IgD-negative memory B cell (primary cell): ENCODE data around the gene OR13J1. TPM values are rescaled to one million over a fixed set of nuclear protein-coding genes. Genes with fewer than 3 reads are reported as not detected.
A peak's percentile ranks its signal among the peaks of the same experiment; 100 is the strongest.

Experiments used
- H3K27ac Mint-ChIP-seq, 3 donors: one replicate each; pipeline ENCODE4 v1.8.0; 2020 to 2022; ENCODE audit warnings: mild to moderate bottlenecking in 3 of 3, mixed read lengths in 3 of 3, moderate library complexity in 1 of 3
- H3K27me3 Mint-ChIP-seq: one replicate; pipeline ENCODE4 v1.8.0; 2021; ENCODE audit warnings: mixed read lengths
- H3K36me3 Mint-ChIP-seq: one replicate; pipeline ENCODE4 v1.8.0; 2020; ENCODE audit warnings: mild to moderate bottlenecking, mixed read lengths
- H3K4me1 Mint-ChIP-seq, 3 donors: one replicate each; pipeline ENCODE4 v1.8.0; 2020 to 2022; ENCODE audit warnings: mixed read lengths in 3 of 3, mild to moderate bottlenecking in 1 of 3
- H3K4me3 Mint-ChIP-seq, 4 donors: one replicate each; pipeline ENCODE4 v1.8.0; 2020 to 2022; ENCODE audit warnings: mild to moderate bottlenecking in 4 of 4, mixed read lengths in 4 of 4, moderate library complexity in 3 of 4
- H3K9me3 Mint-ChIP-seq, 3 donors: one replicate each; pipeline ENCODE4 v1.8.0; 2020 to 2021; ENCODE audit warnings: mixed read lengths in 3 of 3, mild to moderate bottlenecking in 1 of 3
- polyA plus RNA-seq: library from polyadenylated mRNA; unstranded; fragments of 300-500 nt; fragmentation: Illumina TruSeq; gene quantifications from one replicate; pipeline ENCODE4 v1.2.3, GENCODE V29; 2021

Gene OR13J1
- polyA plus RNA-seq, 1 donor from 2014 or later: not detected

DNA sequence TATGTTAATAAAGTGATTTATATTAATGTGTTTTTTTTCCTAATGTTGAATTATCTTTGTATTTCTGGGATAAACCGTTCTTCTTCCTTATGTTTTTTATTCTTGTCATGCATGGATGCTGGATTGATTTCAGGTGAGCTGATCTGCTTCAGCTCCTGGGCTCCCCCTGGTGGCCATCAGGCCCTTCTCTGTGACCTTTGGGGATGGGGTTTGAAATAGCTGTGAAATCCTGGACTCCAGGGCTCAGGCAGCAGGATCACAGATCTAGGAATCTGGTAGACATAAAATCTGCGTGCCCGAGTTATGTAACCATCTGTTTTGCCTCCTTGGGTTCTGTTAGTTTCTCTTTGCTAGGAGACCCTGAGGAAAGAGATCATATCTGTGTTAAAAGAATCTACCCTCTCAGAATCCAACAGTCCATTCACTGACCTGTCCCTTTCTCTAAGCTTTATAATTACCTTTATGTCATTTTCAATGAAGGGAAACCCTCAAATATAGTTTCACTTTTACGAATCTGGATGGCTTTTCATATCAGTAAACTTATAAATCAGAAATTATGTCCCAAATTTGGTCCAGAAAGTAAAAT lies 12.2 kb upstream of the OR13J1 start:
- H3K27ac Mint-ChIP-seq: no peak overlapping the region
- H3K27me3 Mint-ChIP-seq: peaks cover 5% of the 10 kb centered on the region
- no peak overlapping the region for H3K4me3 Mint-ChIP-seq
- H3K36me3 Mint-ChIP-seq: no peaks in the 10 kb centered on the region
- H3K4me1 Mint-ChIP-seq: peaks cover 0 to 1% (median 0%) of the 10 kb centered on the region in 3 donors
- peaks cover 2 to 7% (median 6%) of the 10 kb centered on the region in 3 donors for H3K9me3 Mint-ChIP-seq

- H3K4me3 Mint-ChIP-seq: no peak overlapping the region
- H3K27me3 Mint-ChIP-seq: peaks cover 2% of the 10 kb centered on the region
- H3K36me3 Mint-ChIP-seq: peaks cover 2% of the 10 kb centered on the region
- peaks cover 2 to 14% (median 4%) of the 10 kb centered on the region in 3 donors for H3K9me3 Mint-ChIP-seq
- no peak overlapping the region for H3K27ac Mint-ChIP-seq
- peaks cover 0 to 2% (median 0%) of the 10 kb centered on the region in 3 donors for H3K4me1 Mint-ChIP-seq
These were observed 2.3 kb upstream of the OR13J1 start for GRCh38 chr9:35872505-35872904.

- H3K4me1 Mint-ChIP-seq: peaks cover 0 to 2% (median 0%) of the 10 kb centered on the region in 3 donors
- no peak overlapping the region for H3K27ac Mint-ChIP-seq
- peaks cover 2% of the 10 kb centered on the region for H3K36me3 Mint-ChIP-seq
- peaks cover 0 to 5% (median under 1%) of the 10 kb centered on the region in 3 donors for H3K9me3 Mint-ChIP-seq
- no peaks in the 10 kb centered on the region for H3K27me3 Mint-ChIP-seq
- no peak overlapping the region for H3K4me3 Mint-ChIP-seq
These were observed 1.3 kb upstream of the OR13J1 start for GRCh38 chr9:35871545-35871944.

DNA sequence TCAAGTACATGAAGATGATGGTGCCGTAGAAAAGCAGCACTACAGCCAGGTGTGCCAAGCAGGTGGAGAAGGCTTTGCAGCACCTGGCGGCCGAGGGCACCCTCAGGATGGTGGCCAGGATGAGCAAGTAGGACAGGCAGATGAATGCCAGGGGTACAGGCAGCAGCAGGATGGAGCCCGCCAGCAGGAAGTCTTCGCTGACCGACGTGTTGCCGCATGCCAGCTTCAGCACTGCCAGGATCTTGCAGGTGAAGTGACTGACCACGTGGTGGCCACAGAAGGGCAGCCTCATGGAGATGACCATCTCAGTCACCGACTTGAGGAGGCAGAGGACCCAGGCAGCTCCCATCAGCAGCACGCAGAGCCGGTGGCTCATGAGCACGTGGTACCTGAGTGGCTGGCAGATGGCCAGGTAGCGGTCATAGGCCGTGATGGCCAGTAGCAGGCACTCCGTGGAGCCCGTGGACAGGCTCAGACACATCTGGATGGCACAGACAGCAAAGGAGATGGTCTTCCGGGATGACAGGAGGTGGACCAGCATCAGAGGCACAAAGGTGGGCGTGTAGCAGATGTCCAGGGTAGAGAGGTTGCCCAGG lies 482 bp downstream of the OR13J1 start:
- H3K4me3 Mint-ChIP-seq: no peak overlapping the region
- no peaks in the 10 kb centered on the region for H3K9me3 Mint-ChIP-seq
- H3K4me1 Mint-ChIP-seq: peaks cover 0 to 2% (median 0%) of the 10 kb centered on the region in 3 donors
- H3K27me3 Mint-ChIP-seq: no peaks in the 10 kb centered on the region
- no peaks in the 10 kb centered on the region for H3K36me3 Mint-ChIP-seq
- no peak overlapping the region for H3K27ac Mint-ChIP-seq

GRCh38 chr9:35868933-35869332 lies 1.3 kb downstream of the OR13J1 start:
- no peaks in the 10 kb centered on the region for H3K9me3 Mint-ChIP-seq
- H3K27me3 Mint-ChIP-seq: peaks cover 1% of the 10 kb centered on the region
- peaks cover 0 to 2% (median 0%) of the 10 kb centered on the region in 3 donors for H3K4me1 Mint-ChIP-seq
- no peak overlapping the region for H3K27ac Mint-ChIP-seq
- no peak overlapping the region for H3K4me3 Mint-ChIP-seq
- no peaks in the 10 kb centered on the region for H3K36me3 Mint-ChIP-seq

GRCh38 chr9:35867538-35867937 lies 2.7 kb downstream of the OR13J1 start:
- no peak overlapping the region for H3K27ac Mint-ChIP-seq
- no peak overlapping the region for H3K4me3 Mint-ChIP-seq
- H3K9me3 Mint-ChIP-seq: no peaks in the 10 kb centered on the region
- peaks cover 1% of the 10 kb centered on the region for H3K27me3 Mint-ChIP-seq
- H3K36me3 Mint-ChIP-seq: no peaks in the 10 kb centered on the region
- H3K4me1 Mint-ChIP-seq: peaks cover 0 to 1% (median 0%) of the 10 kb centered on the region in 3 donors

DNA sequence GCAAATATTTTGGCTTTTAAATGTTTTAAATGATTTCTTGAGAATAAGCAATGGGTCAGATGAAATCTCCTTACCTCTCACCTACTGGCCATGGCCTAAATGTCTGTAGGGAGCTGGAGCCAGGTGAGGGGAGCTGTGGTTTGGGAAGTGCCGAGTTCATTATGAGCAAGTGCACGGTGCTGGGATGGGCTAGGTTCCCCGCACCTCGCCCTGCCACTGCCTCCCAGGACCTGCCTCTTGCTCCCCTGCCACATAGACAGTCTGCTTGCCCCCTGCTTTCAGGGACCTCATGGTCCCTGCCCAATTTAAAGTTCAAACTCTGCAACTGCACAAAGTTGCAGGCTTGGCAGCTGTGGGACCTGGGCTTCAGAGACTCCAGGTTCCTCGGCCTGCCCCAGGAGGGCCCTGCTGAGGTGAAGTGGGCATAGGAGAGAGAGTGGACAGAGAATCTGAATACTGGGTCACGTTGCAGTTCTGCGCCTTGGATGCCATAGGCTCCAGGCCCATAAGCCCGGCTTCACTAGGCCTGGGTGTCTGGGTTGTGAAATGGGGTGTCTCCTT lies 5.4 kb downstream of the OR13J1 start:
- H3K9me3 Mint-ChIP-seq: no peaks in the 10 kb centered on the region
- peaks cover 4% of the 10 kb centered on the region for H3K27me3 Mint-ChIP-seq
- no peak overlapping the region for H3K4me3 Mint-ChIP-seq
- peaks cover 0 to 4% (median 0%) of the 10 kb centered on the region in 3 donors for H3K4me1 Mint-ChIP-seq
- no peaks in the 10 kb centered on the region for H3K36me3 Mint-ChIP-seq
- H3K27ac Mint-ChIP-seq: no peak overlapping the region

GRCh38 chr9:35863583-35863982 lies 6.6 kb downstream of the OR13J1 start:
- no peak overlapping the region for H3K27ac Mint-ChIP-seq
- H3K4me1 Mint-ChIP-seq: peaks cover 0 to 3% (median 1%) of the 10 kb centered on the region in 3 donors
- H3K9me3 Mint-ChIP-seq: no peaks in the 10 kb centered on the region
- peaks cover 4% of the 10 kb centered on the region for H3K27me3 Mint-ChIP-seq
- no peak overlapping the region for H3K4me3 Mint-ChIP-seq
- no peaks in the 10 kb centered on the region for H3K36me3 Mint-ChIP-seq

DNA sequence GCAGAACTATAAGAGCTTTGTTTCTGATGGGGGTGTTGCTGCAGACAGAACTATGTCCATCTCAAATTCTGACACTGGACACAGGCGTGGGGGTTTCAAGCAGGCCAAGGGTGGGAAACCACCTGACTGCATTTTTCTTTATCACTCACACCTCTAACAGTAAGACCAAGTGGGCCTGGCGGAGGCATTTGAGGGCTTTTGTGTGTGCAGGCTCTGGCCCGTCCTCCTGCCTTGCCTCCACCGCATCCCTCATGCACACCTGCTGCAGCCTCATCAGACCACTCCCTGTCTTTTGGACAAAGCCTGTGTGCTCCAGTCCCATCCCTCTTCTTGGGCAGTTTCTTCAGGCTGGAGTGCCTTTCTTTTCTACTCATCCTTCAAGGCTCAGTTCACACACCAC lies 7.9 kb downstream of the OR13J1 start:
- Mint-ChIP-seq H3K36me3 (no peaks in the 10 kb centered on the region), H3K27ac (no peak overlapping the region), H3K9me3 (no peaks in the 10 kb centered on the region), H3K4me3 (no peak overlapping the region), H3K27me3 (peaks cover 4% of the 10 kb centered on the region), H3K4me1 (peaks cover 0 to 4% (median 2%) of the 10 kb centered on the region in 3 donors)

DNA sequence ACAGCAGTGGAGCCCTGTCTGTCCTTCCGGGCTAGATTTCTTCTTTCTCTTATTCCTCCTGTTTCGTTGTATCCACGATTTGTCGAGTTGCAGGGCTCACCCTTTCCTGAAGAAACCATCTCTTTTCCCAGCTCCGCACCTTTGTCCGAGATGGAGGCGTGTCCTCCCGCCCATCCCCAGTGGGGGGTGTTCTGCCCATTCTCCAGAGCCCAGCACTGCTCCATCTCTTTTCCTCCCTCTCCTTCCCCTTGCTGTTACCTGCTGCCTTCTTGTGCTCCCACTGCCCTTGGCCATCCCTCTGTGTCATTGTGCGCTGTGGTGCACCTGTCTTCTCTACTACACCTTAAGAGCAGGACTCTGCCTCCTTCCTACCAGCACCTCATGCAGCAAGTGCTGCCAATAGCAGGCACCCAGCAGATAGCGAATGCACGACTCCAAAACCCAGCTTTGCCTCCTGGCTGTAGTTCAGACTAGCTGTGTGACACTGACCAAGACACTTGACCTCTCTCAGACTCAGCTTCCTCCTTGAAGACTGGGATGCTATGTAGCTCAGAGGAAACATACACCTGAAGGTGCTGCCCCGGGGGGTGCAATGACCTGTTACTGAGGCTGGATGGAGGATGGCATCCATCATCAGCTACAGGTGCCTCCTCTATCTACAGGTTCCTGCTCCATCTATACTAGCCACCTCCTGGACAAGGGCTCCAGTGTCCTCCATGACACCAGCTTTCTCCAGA lies 8.9 kb downstream of the OR13J1 start:
- Mint-ChIP-seq H3K36me3 (no peaks in the 10 kb centered on the region), H3K27ac (no peak overlapping the region), H3K4me3 (peak overlapping the region in 1 of 4 donors; percentile 29), H3K4me1 (peaks cover 0 to 4% (median 2%) of the 10 kb centered on the region in 3 donors), H3K9me3 (no peaks in the 10 kb centered on the region), H3K27me3 (peaks cover 4% of the 10 kb centered on the region)

GRCh38 chr9:35859990-35860339 lies 10.2 kb downstream of the OR13J1 start:
- Mint-ChIP-seq H3K27me3 (peaks cover 4% of the 10 kb centered on the region), H3K9me3 (no peaks in the 10 kb centered on the region), H3K36me3 (no peaks in the 10 kb centered on the region), H3K27ac (no peak overlapping the region), H3K4me3 (no peak overlapping the region), H3K4me1 (peaks cover 0 to 4% (median 2%) of the 10 kb centered on the region in 3 donors)

DNA sequence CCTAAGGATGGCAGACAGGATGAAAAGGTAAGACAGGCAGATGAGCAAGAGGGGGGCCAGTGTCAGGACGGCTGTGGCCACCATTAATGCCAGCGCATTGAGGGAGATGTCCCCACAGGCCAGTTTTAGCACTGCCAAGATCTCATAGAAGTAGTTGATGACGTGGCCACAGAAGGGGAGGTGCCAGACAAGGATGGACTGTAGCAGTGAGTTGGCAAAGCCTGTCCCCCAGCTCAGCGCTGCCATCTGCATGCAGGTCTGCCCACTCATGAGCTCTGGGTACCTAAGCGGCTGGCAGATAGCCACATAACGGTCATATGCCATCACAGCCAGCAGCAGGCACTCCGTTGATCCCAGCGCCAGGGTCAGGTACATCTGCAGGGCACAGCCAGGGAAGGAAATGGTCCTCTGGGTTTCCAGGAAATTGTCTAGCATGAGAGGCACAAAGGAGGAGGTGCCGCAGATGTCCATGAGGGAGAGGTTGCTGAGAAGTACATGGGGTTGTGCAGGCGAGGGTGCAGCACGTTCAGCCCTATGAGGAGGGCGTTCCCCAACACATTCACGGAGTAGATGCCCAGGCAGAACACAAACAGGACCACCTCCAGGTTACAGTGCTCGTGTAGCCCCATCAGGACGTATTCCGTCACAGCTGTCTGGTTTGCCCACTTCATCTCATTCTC lies 10.8 kb downstream of the OR13J1 start:
- no peaks in the 10 kb centered on the region for H3K36me3 Mint-ChIP-seq
- H3K27ac Mint-ChIP-seq: no peak overlapping the region
- peaks cover 0 to 4% (median 2%) of the 10 kb centered on the region in 3 donors for H3K4me1 Mint-ChIP-seq
- H3K9me3 Mint-ChIP-seq: no peaks in the 10 kb centered on the region
- H3K27me3 Mint-ChIP-seq: peaks cover 4% of the 10 kb centered on the region
- H3K4me3 Mint-ChIP-seq: no peak overlapping the region

DNA sequence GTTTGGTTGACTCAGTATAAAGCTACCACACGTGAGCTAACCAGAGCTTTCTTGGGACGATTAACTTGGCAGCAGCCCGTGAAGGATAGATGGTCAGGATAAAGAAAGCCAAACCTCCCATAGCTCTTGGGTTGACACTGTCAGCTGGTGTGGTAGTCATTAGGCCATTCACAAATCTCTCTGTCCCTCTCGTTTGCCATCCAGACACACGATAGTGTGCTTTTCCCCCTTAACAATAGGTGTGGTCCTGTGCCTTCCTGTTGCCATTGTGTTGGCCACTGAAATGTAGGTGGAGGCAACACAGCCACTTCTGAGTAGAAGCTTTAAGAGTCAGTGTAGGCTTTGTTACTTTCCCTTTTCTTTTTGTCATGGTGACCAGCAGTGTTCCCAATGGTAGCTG lies 11.7 kb downstream of the OR13J1 start:
- Mint-ChIP-seq H3K27ac (no peak overlapping the region), H3K36me3 (no peaks in the 10 kb centered on the region), H3K4me3 (no peak overlapping the region), H3K9me3 (no peaks in the 10 kb centered on the region), H3K4me1 (peaks cover 0 to 4% (median 2%) of the 10 kb centered on the region in 3 donors), H3K27me3 (peaks cover 2% of the 10 kb centered on the region)

DNA sequence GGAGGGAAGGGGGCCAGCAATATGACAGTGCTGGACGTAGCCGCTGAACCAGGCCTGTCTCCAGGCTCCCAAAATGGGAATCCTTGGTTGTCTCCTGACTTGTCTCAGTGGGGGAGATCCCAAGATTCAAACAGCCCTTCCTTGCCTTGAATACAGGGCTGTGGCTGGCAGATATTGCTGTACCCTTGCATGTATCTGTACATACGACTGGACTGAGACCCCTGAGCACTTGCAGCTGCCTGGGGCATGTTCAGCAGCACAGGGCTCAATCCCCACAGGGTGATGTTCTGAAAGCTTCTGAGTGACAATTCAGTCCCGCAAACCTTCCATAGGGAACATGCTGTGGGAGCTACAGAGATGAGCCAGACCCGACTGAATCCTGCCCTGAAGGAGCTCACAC lies 13.3 kb downstream of the OR13J1 start:
- Mint-ChIP-seq H3K9me3 (no peaks in the 10 kb centered on the region), H3K4me3 (no peak overlapping the region), H3K4me1 (peaks cover 0 to 4% (median 2%) of the 10 kb centered on the region in 3 donors), H3K27ac (no peak overlapping the region), H3K36me3 (no peaks in the 10 kb centered on the region), H3K27me3 (peaks cover 2% of the 10 kb centered on the region)

DNA sequence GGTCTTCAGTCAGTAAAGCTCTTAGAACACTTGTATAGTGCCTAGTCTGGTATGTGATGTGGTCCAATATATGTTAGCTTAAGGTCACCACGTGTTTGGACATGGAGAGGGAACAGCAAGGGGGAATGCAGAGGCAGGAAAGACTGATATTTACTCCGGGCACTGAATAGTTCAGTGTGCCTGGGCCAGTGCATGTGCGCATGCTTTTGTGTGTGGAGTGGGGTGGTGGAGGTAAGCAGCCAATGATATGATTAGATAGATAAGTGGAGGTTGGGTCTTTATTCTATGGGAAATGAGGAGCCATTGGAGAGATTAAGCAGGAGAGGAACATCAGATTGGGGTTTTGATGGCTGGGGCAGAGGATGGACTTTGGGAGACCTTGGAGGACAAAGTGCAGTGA lies 14.0 kb downstream of the OR13J1 start:
- H3K27me3 Mint-ChIP-seq: peaks cover 2% of the 10 kb centered on the region
- no peaks in the 10 kb centered on the region for H3K36me3 Mint-ChIP-seq
- H3K4me1 Mint-ChIP-seq: peaks cover 0 to 2% (median 2%) of the 10 kb centered on the region in 3 donors
- H3K9me3 Mint-ChIP-seq: no peaks in the 10 kb centered on the region
- no peak overlapping the region for H3K4me3 Mint-ChIP-seq
- no peak overlapping the region for H3K27ac Mint-ChIP-seq
